Measurements from ENCODE around the gene PRAMEF10. TPM values are rescaled to one million over a fixed set of nuclear protein-coding genes. Genes with fewer than 3 reads are reported as not detected.
"Not testable (repeated sequence)": the region's sequence is repeated elsewhere in the genome, so short reads cannot be mapped to it uniquely, and the experiment has no call there.

The PRAMEF10 gene
- not detected in 2 replicates for total RNA-seq

GRCh38 chr1:12898170-12898569 is at the start of gene PRAMEF10:
Gene PRAMEF10, minus strand, starts transcription at chr1:12898270. Its CDS starts 2,423 bp downstream, at chr1:12895847.
- H3K9me3 Mint-ChIP-seq; H3K4me3 Mint-ChIP-seq; H3K4me1 Mint-ChIP-seq (ENCODE audit: low read depth); H3K27me3 Mint-ChIP-seq (ENCODE audit: insufficient read depth); intact Hi-C loops (cut with micrococcal nuclease); H3K36me3 Mint-ChIP-seq (ENCODE audit: low read depth); DNase-seq (ENCODE audit: low spot score); H3K27ac Mint-ChIP-seq: not testable (repeated sequence)

GRCh38 chr1:12947480-12947879 is 49.4 kb upstream of the PRAMEF10 start, which contains the start of gene PRAMEF6:
Gene PRAMEF6, minus strand, starts transcription at chr1:12947580. Its CDS starts 5,062 bp downstream, at chr1:12942518.
- H3K36me3 Mint-ChIP-seq (ENCODE audit: low read depth); H3K27ac Mint-ChIP-seq; H3K9me3 Mint-ChIP-seq; H3K4me3 Mint-ChIP-seq; H3K4me1 Mint-ChIP-seq (ENCODE audit: low read depth); DNase-seq (ENCODE audit: low spot score); intact Hi-C loops (cut with micrococcal nuclease); H3K27me3 Mint-ChIP-seq (ENCODE audit: insufficient read depth): not testable (repeated sequence)

- H3K4me1 Mint-ChIP-seq (ENCODE audit: low read depth); DNase-seq (ENCODE audit: low spot score); H3K36me3 Mint-ChIP-seq (ENCODE audit: low read depth); H3K27ac Mint-ChIP-seq; H3K4me3 Mint-ChIP-seq; H3K27me3 Mint-ChIP-seq (ENCODE audit: insufficient read depth); H3K9me3 Mint-ChIP-seq; intact Hi-C loops (cut with micrococcal nuclease): not testable (repeated sequence)
Observed at GRCh38 chr1:12924368-12924767, 26.3 kb upstream of the PRAMEF10 start.

- H3K4me1 Mint-ChIP-seq (ENCODE audit: low read depth); DNase-seq (ENCODE audit: low spot score); H3K4me3 Mint-ChIP-seq; H3K9me3 Mint-ChIP-seq; H3K27me3 Mint-ChIP-seq (ENCODE audit: insufficient read depth); H3K36me3 Mint-ChIP-seq (ENCODE audit: low read depth); intact Hi-C loops (cut with micrococcal nuclease); H3K27ac Mint-ChIP-seq: not testable (repeated sequence)
Observed at GRCh38 chr1:12921749-12922148, 23.7 kb upstream of the PRAMEF10 start.

GRCh38 chr1:12916310-12916709 is 18.2 kb upstream of the PRAMEF10 start, which contains the start of gene PRAMEF7:
Gene PRAMEF7, plus strand, starts transcription at chr1:12916610. Its CDS starts 1,083 bp downstream, at chr1:12917693.
- H3K4me1 Mint-ChIP-seq (ENCODE audit: low read depth); H3K4me3 Mint-ChIP-seq; intact Hi-C loops (cut with micrococcal nuclease); H3K27me3 Mint-ChIP-seq (ENCODE audit: insufficient read depth); H3K27ac Mint-ChIP-seq; DNase-seq (ENCODE audit: low spot score); H3K36me3 Mint-ChIP-seq (ENCODE audit: low read depth); H3K9me3 Mint-ChIP-seq: not testable (repeated sequence)

GRCh38 chr1:12903793-12904572 is 5.9 kb upstream of the PRAMEF10 start:
- H3K4me3 Mint-ChIP-seq; H3K4me1 Mint-ChIP-seq (ENCODE audit: low read depth); H3K27ac Mint-ChIP-seq; H3K36me3 Mint-ChIP-seq (ENCODE audit: low read depth); intact Hi-C loops (cut with micrococcal nuclease); DNase-seq (ENCODE audit: low spot score); H3K9me3 Mint-ChIP-seq; H3K27me3 Mint-ChIP-seq (ENCODE audit: insufficient read depth): not testable (repeated sequence)

- H3K36me3 Mint-ChIP-seq (ENCODE audit: low read depth); H3K9me3 Mint-ChIP-seq; H3K27ac Mint-ChIP-seq; H3K4me3 Mint-ChIP-seq; DNase-seq (ENCODE audit: low spot score); H3K27me3 Mint-ChIP-seq (ENCODE audit: insufficient read depth); H3K4me1 Mint-ChIP-seq (ENCODE audit: low read depth); intact Hi-C loops (cut with micrococcal nuclease): not testable (repeated sequence)
Observed at GRCh38 chr1:12899186-12899585, 1.1 kb upstream of the PRAMEF10 start.

- H3K27me3 Mint-ChIP-seq (ENCODE audit: insufficient read depth); intact Hi-C loops (cut with micrococcal nuclease); H3K27ac Mint-ChIP-seq; DNase-seq (ENCODE audit: low spot score); H3K4me1 Mint-ChIP-seq (ENCODE audit: low read depth); H3K9me3 Mint-ChIP-seq; H3K36me3 Mint-ChIP-seq (ENCODE audit: low read depth); H3K4me3 Mint-ChIP-seq: not testable (repeated sequence)
Observed at GRCh38 chr1:12886101-12886500, 12.0 kb downstream of the PRAMEF10 start, which contains the start of gene PRAMEF4. Gene PRAMEF4, minus strand, starts transcription at chr1:12886201. Its CDS starts 2,807 bp downstream, at chr1:12883394.

GRCh38 chr1:12878453-12878852 is 19.6 kb downstream of the PRAMEF10 start:
- H3K4me1 Mint-ChIP-seq (ENCODE audit: low read depth); H3K4me3 Mint-ChIP-seq; H3K27me3 Mint-ChIP-seq (ENCODE audit: insufficient read depth); intact Hi-C loops (cut with micrococcal nuclease); DNase-seq (ENCODE audit: low spot score); H3K36me3 Mint-ChIP-seq (ENCODE audit: low read depth); H3K27ac Mint-ChIP-seq; H3K9me3 Mint-ChIP-seq: not testable (repeated sequence)

GRCh38 chr1:12863131-12863880 is 34.8 kb downstream of the PRAMEF10 start:
- intact Hi-C loops (cut with micrococcal nuclease); H3K4me3 Mint-ChIP-seq; H3K27ac Mint-ChIP-seq; H3K36me3 Mint-ChIP-seq (ENCODE audit: low read depth); H3K4me1 Mint-ChIP-seq (ENCODE audit: low read depth); H3K9me3 Mint-ChIP-seq; DNase-seq (ENCODE audit: low spot score); H3K27me3 Mint-ChIP-seq (ENCODE audit: insufficient read depth): not testable (repeated sequence)

- intact Hi-C loops (cut with micrococcal nuclease); H3K4me3 Mint-ChIP-seq; H3K27me3 Mint-ChIP-seq (ENCODE audit: insufficient read depth); H3K36me3 Mint-ChIP-seq (ENCODE audit: low read depth); H3K27ac Mint-ChIP-seq; H3K9me3 Mint-ChIP-seq; H3K4me1 Mint-ChIP-seq (ENCODE audit: low read depth); DNase-seq (ENCODE audit: low spot score): not testable (repeated sequence)
Observed at GRCh38 chr1:12856786-12857185, 41.3 kb downstream of the PRAMEF10 start, which contains the start of gene PRAMEF2. Gene PRAMEF2, plus strand, starts transcription at chr1:12857086. Its CDS starts 1,924 bp downstream, at chr1:12859010.

GRCh38 chr1:12851779-12852178 is 46.3 kb downstream of the PRAMEF10 start:
- Mint-ChIP-seq H3K4me3 (no peak overlapping the region), H3K4me1 (ENCODE audit: low read depth) (no peaks in the 10 kb centered on the region), H3K9me3 (peaks cover 10% of the 10 kb centered on the region), H3K27me3 (ENCODE audit: insufficient read depth) (no peaks in the 10 kb centered on the region), H3K36me3 (ENCODE audit: low read depth) (no peaks in the 10 kb centered on the region), H3K27ac (no peak overlapping the region)
- no peak for DNase-seq (ENCODE audit: low spot score)
- intact Hi-C loops (cut with micrococcal nuclease), result no loop called here

GRCh38 chr1:12848620-12849019 is 49.5 kb downstream of the PRAMEF10 start, which contains the start of gene HNRNPCL1:
Gene HNRNPCL1, minus strand, starts transcription at chr1:12848720. Its CDS starts 431 bp downstream, at chr1:12848289.
- not testable (repeated sequence) for DNase-seq (ENCODE audit: low spot score); H3K9me3 Mint-ChIP-seq

More at GRCh38 chr1:12848620-12849019, 49.5 kb downstream of the PRAMEF10 start, which contains the start of gene HNRNPCL1:
- H3K27ac Mint-ChIP-seq; H3K36me3 Mint-ChIP-seq (ENCODE audit: low read depth); intact Hi-C loops (cut with micrococcal nuclease); H3K4me1 Mint-ChIP-seq (ENCODE audit: low read depth); H3K27me3 Mint-ChIP-seq (ENCODE audit: insufficient read depth); H3K4me3 Mint-ChIP-seq: not testable (repeated sequence)
